ENCODE results near the gene P3H1. TPM values are rescaled to one million over a fixed set of nuclear protein-coding genes. Genes with fewer than 3 reads are reported as not detected.
A peak's percentile ranks its signal among the peaks of the same experiment; 100 is the strongest.
"Not testable (repeated sequence)": the region's sequence is repeated elsewhere in the genome, so short reads cannot be mapped to it uniquely, and the experiment has no call there.

Gene P3H1, protein sequence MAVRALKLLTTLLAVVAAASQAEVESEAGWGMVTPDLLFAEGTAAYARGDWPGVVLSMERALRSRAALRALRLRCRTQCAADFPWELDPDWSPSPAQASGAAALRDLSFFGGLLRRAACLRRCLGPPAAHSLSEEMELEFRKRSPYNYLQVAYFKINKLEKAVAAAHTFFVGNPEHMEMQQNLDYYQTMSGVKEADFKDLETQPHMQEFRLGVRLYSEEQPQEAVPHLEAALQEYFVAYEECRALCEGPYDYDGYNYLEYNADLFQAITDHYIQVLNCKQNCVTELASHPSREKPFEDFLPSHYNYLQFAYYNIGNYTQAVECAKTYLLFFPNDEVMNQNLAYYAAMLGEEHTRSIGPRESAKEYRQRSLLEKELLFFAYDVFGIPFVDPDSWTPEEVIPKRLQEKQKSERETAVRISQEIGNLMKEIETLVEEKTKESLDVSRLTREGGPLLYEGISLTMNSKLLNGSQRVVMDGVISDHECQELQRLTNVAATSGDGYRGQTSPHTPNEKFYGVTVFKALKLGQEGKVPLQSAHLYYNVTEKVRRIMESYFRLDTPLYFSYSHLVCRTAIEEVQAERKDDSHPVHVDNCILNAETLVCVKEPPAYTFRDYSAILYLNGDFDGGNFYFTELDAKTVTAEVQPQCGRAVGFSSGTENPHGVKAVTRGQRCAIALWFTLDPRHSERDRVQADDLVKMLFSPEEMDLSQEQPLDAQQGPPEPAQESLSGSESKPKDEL
- total RNA-seq (2021) (57.8 and 64.9 TPM in 2 replicates), Bru-seq, nascent RNA (percentile 65 among the genes with signal in this experiment), BruChase-seq, experiment 1, labeled RNA remaining after a 2-hour chase (percentile 67 among the genes with signal in this experiment), BruChase-seq, experiment 2, labeled RNA remaining after a 6-hour chase (percentile 69 among the genes with signal in this experiment)
- long read RNA-seq, transcript P3H1-202 (15 exons, 2,585 nt) = major isoform, 93 of 145 reads
- long read RNA-seq, transcript P3H1-207 (14 exons, 2,726 nt) = minor isoform, 8 of 145 reads
- long read RNA-seq, transcript P3H1-204 (15 exons, 2,705 nt) = minor isoform, 12 of 145 reads
- long read RNA-seq, partial matches to known transcripts = 8 of 145 reads
- long read RNA-seq, other reads (novel, unspliced or antisense) = 22 of 145 reads

GRCh38 chr1:42766741-42767509 is at the start of gene P3H1, which contains the start of gene C1orf50:
P3H1 (minus strand) TSS chr1:42767028; CDS start chr1:42766971, 57 bp downstream.
C1orf50 (plus strand) TSS chr1:42767249; CDS start chr1:42767312, 63 bp downstream.
- ChIA-PET POLR2A (ENCODE audit: low non-redundant PET) (interaction anchor here (1.2 kb wide), 1 partner anchor 10 kb away, joined by 3 read pairs; no protein-coding TSS in a partner anchor), CTCF (interaction anchor here (0.8 to 2.2 kb wide), 3 partner anchors 13 to 307 kb away, joined by 3 to 11 read pairs (median 3); partner anchors contain the start of gene PPIH)
- no peaks in the 10 kb centered on the region for H3K27me3 ChIP-seq (replicated peaks; ENCODE audit: insufficient read depth, low read depth, low read length, poor library complexity)
- H3K36me3 ChIP-seq (ENCODE audit: insufficient read depth, low read length, poor library complexity, severe bottlenecking) = peaks cover 7% of the 10 kb centered on the region
- H3K4me1 ChIP-seq (ENCODE audit: insufficient read depth, low read length, poor library complexity, severe bottlenecking) = peaks cover 17% of the 10 kb centered on the region
- TF ChIP-seq CTCF (conservative IDR thresholded peaks at IDR 0.05; ENCODE audit: low read depth, low read length) (no peak), EZH2 (IDR thresholded peaks at IDR 0.05; ENCODE audit: borderline replicate concordance, low read depth, low read length, poor library complexity, severe bottlenecking) (no peak)
- peak; percentile 100 for DNase-seq (ENCODE audit: low spot score)
- H3K27ac ChIP-seq (ENCODE audit: low read depth, low read length, poor library complexity, severe bottlenecking) = peak within 1 kb of the TSS; percentile 89
- no TSS peak for BruUV-seq (replicated peaks)
- intact Hi-C loops (cut with micrococcal nuclease; ENCODE audit: unreplicated experiment) = no loop called here
- peak within 1 kb of the TSS; percentile 83 for H3K4me3 ChIP-seq (ENCODE audit: low read depth, low read length, poor library complexity, severe bottlenecking)
- H3K9me3 ChIP-seq (ENCODE audit: low read depth, low read length, poor library complexity, severe bottlenecking) = no peaks in the 10 kb centered on the region

GRCh38 chr1:42815941-42816584 is 49.2 kb upstream of the P3H1 start:
- Histone ChIP-seq H3K27me3 (replicated peaks; ENCODE audit: insufficient read depth, low read depth, low read length, poor library complexity) (no peaks in the 10 kb centered on the region), H3K9me3 (ENCODE audit: low read depth, low read length, poor library complexity, severe bottlenecking) (no peaks in the 10 kb centered on the region), H3K27ac (ENCODE audit: low read depth, low read length, poor library complexity, severe bottlenecking) (peak overlapping the region; percentile 97), H3K36me3 (ENCODE audit: insufficient read depth, low read length, poor library complexity, severe bottlenecking) (peaks cover 7% of the 10 kb centered on the region), H3K4me1 (ENCODE audit: insufficient read depth, low read length, poor library complexity, severe bottlenecking) (peaks cover 24% of the 10 kb centered on the region), H3K4me3 (ENCODE audit: low read depth, low read length, poor library complexity, severe bottlenecking) (peak overlapping the region; percentile 71)
- ChIA-PET POLR2A (ENCODE audit: low non-redundant PET) (no interaction called here), CTCF (no interaction called here)
- DNase-seq (ENCODE audit: low spot score) = peak; percentile 11
- BruUV-seq (replicated peaks) = TSS peak; percentile 68
- intact Hi-C loops (cut with micrococcal nuclease; ENCODE audit: unreplicated experiment) = no loop called here
- TF ChIP-seq EZH2 (IDR thresholded peaks at IDR 0.05; ENCODE audit: borderline replicate concordance, low read depth, low read length, poor library complexity, severe bottlenecking) = no peak
- no peak for TF ChIP-seq CTCF (conservative IDR thresholded peaks at IDR 0.05; ENCODE audit: low read depth, low read length)

DNA sequence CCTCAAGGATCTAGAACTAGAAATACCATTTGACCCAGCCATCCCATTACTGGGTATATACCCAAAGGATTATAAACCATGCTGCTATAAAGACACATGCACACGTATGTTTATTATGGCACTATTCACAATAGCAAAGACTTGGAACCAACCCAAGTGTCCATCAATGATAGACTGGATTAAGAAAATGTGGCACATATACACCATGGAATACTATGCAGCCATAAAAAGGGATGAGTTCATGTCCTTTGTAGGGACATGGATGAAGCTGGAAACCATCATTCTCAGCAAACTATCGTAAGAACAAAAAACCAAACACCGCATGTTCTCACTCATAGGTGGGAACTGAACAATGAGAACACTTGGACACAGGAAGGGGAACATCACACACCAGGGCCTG is 48.0 kb upstream of the P3H1 start:
- H3K36me3 ChIP-seq (ENCODE audit: insufficient read depth, low read length, poor library complexity, severe bottlenecking); H3K9me3 ChIP-seq (ENCODE audit: low read depth, low read length, poor library complexity, severe bottlenecking); intact Hi-C loops (cut with micrococcal nuclease; ENCODE audit: unreplicated experiment); CTCF ChIA-PET; H3K27me3 ChIP-seq (replicated peaks; ENCODE audit: insufficient read depth, low read depth, low read length, poor library complexity); H3K4me3 ChIP-seq (ENCODE audit: low read depth, low read length, poor library complexity, severe bottlenecking); DNase-seq (ENCODE audit: low spot score); POLR2A ChIA-PET (ENCODE audit: low non-redundant PET); H3K27ac ChIP-seq (ENCODE audit: low read depth, low read length, poor library complexity, severe bottlenecking); BruUV-seq (replicated peaks): not testable (repeated sequence)
- H3K4me1 ChIP-seq (ENCODE audit: insufficient read depth, low read length, poor library complexity, severe bottlenecking) = peaks cover 14% of the 10 kb centered on the region
